Transverse colon (tissue), 4 donors: Measurements from ENCODE around the gene UPK2.

Experiments used
- EP300 ChIP-seq: sonication (generic); formaldehyde crosslinking; IDR thresholded peaks from one replicate; pipeline ENCODE4 v1.6.1; 2017; ENCODE audit warnings: antibody characterized with exemption, low read depth
- POLR2AphosphoS5 ChIP-seq, 3 donors: sonication (generic); formaldehyde crosslinking; IDR thresholded peaks; one replicate each; pipeline ENCODE4 v1.6.1; 2016; ENCODE audit warnings: antibody characterized with exemption in 3 of 3
- TF ChIP-seq, protein P1 (sequence below), 5 experiments: fragments of 200-600 bp in 3 of 5; fragments of 450-650 bp in 2 of 5; sonication (generic) in 3 of 5; IDR thresholded peaks; 1 replicate in 2 of 5; 2 replicates in 3 of 5; pipeline ENCODE4 v1.5.1; 2016 to 2017; ENCODE audit warnings: antibody characterized with exemption in 5 of 5, inconsistent platforms in 3 of 5, mild to moderate bottlenecking in 2 of 5, moderate library complexity in 1 of 5

DNA sequence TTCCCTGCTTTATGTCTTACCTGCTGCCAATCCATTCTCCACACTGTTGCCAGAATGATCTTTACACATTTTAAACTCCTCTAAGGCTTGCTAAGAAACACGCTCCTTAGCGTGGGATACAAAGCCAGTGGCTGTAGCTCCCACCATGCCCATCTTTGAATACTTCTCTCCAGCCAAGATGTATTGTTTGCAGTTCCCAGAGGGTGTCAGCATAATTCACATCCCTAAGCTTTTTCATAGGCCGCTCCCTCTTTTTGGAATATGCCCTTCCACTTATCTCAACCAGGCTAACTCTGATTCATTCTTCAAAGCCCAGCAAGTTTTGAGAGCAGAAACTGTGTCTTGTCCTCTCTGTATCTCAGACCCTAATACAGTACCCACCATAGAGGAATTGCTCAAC is 8.1 kb upstream of the UPK2 start:
- no peak for TF ChIP-seq POLR2AphosphoS5 (IDR thresholded peaks at IDR 0.05)
- TF ChIP-seq, protein P1, sequence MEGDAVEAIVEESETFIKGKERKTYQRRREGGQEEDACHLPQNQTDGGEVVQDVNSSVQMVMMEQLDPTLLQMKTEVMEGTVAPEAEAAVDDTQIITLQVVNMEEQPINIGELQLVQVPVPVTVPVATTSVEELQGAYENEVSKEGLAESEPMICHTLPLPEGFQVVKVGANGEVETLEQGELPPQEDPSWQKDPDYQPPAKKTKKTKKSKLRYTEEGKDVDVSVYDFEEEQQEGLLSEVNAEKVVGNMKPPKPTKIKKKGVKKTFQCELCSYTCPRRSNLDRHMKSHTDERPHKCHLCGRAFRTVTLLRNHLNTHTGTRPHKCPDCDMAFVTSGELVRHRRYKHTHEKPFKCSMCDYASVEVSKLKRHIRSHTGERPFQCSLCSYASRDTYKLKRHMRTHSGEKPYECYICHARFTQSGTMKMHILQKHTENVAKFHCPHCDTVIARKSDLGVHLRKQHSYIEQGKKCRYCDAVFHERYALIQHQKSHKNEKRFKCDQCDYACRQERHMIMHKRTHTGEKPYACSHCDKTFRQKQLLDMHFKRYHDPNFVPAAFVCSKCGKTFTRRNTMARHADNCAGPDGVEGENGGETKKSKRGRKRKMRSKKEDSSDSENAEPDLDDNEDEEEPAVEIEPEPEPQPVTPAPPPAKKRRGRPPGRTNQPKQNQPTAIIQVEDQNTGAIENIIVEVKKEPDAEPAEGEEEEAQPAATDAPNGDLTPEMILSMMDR (IDR thresholded peaks at IDR 0.05) = no peak
- no peak for TF ChIP-seq EP300
